ENCODE data around the gene CARNS1. TPM values are rescaled to one million over a fixed set of nuclear protein-coding genes. Genes with fewer than 3 reads are reported as not detected.

CARNS1 gene
- total and polyA plus RNA-seq, 12 donors: 0.10 to 0.80 (median 0.35) TPM; not detected in 1

DNA sequence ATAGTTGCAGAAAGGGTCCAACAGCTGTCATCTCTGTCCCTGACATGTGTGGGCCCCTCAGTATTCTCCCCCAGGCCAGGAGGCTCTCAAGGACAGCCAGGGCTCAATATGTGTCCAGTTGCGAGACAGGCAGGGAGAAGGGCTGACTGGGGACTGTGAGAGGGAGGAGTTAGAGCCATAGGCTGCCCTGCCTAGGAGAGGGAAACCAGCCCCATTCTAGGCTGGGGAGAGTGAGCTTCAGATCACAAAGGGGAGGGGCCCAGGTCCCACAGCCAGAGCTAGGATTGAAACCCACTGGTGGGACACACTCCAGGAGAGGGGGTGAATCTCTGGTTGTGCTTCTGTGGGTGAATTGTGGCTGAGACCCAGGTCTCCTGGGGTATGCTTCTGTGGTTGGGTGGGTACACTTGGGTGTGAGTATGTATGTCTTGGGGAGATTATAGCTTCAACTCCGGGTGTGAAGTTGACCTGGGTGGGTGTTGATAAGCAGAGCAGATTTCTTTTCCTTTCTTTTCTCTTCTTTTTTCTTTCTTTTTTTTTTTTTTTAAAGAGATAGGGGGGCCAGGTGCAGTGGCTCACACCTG lies 2.1 kb upstream of the CARNS1 start:
- H3K9me3 ChIP-seq (replicated peaks in 1 of 3): no peaks in the 10 kb centered on the region
- no peaks in the 10 kb centered on the region for H3K36me3 ChIP-seq (replicated peaks in 1 of 2)
- TF ChIP-seq, protein P1, sequence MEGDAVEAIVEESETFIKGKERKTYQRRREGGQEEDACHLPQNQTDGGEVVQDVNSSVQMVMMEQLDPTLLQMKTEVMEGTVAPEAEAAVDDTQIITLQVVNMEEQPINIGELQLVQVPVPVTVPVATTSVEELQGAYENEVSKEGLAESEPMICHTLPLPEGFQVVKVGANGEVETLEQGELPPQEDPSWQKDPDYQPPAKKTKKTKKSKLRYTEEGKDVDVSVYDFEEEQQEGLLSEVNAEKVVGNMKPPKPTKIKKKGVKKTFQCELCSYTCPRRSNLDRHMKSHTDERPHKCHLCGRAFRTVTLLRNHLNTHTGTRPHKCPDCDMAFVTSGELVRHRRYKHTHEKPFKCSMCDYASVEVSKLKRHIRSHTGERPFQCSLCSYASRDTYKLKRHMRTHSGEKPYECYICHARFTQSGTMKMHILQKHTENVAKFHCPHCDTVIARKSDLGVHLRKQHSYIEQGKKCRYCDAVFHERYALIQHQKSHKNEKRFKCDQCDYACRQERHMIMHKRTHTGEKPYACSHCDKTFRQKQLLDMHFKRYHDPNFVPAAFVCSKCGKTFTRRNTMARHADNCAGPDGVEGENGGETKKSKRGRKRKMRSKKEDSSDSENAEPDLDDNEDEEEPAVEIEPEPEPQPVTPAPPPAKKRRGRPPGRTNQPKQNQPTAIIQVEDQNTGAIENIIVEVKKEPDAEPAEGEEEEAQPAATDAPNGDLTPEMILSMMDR (IDR thresholded peaks at IDR 0.05): no peak
- TF ChIP-seq POLR2A (IDR thresholded peaks at IDR 0.05): no peak
- 41 to 76% (median 55%) methylated on average over 2 of the region's 2 CpGs for WGBS, 4 donors
- peaks cover 34% of the 10 kb centered on the region for H3K27me3 ChIP-seq
- DNase-seq: no peak
- H3K27ac ChIP-seq: no peak overlapping the region
- H3K4me3 ChIP-seq: no peak overlapping the region
- intact Hi-C loops (cut with DNase I): no loop called here
- H3K4me1 ChIP-seq (replicated peaks in 1 of 2): peaks cover 4 to 9% of the 10 kb centered on the region in 2 donors

DNA sequence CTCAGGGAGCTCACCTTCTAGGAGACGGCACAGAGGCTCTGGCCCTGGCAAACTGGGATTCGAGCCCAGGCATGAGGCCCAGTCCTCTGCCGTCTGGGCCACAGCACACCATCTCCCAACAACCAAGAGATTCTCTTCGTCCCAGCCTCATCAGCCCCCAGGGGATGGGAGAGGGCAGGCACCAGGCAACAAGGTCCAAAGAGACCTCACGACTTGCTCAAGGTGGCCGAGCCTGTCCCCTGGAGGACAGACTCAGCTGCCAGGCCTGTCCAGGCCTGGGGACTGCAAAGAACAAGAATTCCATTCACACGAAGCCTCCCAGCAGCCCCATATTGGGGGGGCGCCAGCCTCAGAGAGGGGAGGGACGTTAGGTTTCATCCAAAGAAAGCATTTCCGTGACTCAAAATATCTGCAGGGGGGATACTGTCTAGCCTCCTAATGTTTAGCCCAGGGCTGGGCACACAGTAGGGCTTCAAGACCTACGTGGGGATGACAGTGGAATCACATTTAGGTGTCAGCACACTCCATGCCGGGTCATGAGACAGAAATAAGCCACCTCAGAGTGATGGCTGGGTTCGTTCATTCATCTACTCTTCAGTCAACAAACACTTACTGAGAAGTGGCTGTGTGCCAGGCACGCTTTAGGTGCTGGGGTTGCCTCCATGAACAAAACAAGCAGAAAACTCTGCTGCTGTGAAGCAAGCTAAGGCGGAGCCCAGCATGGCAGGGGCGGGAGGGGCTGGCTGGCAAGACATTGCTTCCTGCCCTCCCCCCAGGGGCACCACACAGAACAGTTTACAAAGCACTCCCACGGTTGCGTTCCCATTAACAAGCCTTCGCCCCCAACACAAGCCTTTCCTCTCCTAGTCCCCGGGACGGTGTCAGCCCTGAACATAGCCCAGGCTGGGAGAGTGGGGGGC lies 1.2 kb downstream of the CARNS1 start:
- no peaks in the 10 kb centered on the region for H3K9me3 ChIP-seq (replicated peaks in 1 of 3)
- TF ChIP-seq, protein P1 (IDR thresholded peaks at IDR 0.05): no peak
- TF ChIP-seq POLR2A (IDR thresholded peaks at IDR 0.05): no peak
- H3K27me3 ChIP-seq: peaks cover 14% of the 10 kb centered on the region
- no peak overlapping the region for H3K27ac ChIP-seq
- H3K36me3 ChIP-seq (replicated peaks in 1 of 2): no peaks in the 10 kb centered on the region
- 64 to 80% (median 71%) methylated on average over 14 to 21 of the region's 21 CpGs for WGBS, 4 donors
- DNase-seq: no peak
- H3K4me3 ChIP-seq: no peak overlapping the region
- intact Hi-C loops (cut with DNase I): no loop called here
- peaks cover 10 to 16% of the 10 kb centered on the region in 2 donors for H3K4me1 ChIP-seq (replicated peaks in 1 of 2)

DNA sequence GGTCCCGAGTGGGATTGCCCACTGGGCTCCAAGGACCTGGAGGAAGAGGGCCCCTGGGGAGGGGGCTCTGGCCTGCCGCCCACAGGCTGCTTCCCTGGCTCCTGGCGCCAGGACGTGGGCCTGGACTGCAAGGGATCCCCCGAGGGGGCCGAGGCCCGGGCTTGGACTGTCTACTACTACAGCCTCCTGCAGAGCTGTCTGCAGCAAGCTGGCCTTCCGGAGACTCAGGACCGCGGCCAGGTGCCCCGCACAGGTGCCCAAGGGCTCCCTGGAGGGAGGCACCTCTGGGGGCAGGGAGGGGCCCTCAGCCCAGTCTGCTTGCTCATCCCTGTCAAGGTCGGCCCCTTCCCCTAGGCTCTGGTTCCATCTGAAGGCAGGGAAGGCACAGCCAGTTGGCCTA lies 1.9 kb downstream of the CARNS1 start:
- TF ChIP-seq POLR2A (IDR thresholded peaks at IDR 0.05): no peak
- TF ChIP-seq, protein P1 (IDR thresholded peaks at IDR 0.05): no peak
- no peak for DNase-seq
- Histone ChIP-seq H3K36me3 (replicated peaks in 1 of 2) (no peaks in the 10 kb centered on the region), H3K4me1 (replicated peaks in 1 of 2) (peaks cover 10 to 16% of the 10 kb centered on the region in 2 donors), H3K4me3 (no peak overlapping the region), H3K27me3 (peaks cover 13% of the 10 kb centered on the region), H3K9me3 (replicated peaks in 1 of 3) (no peaks in the 10 kb centered on the region), H3K27ac (no peak overlapping the region)
- intact Hi-C loops (cut with DNase I): no loop called here
- 89 to 97% (median 89%) methylated on average over 7 to 12 of the region's 12 CpGs; no CpG with 5 or more reads in 1 of the 4 donors for WGBS, 4 donors

DNA sequence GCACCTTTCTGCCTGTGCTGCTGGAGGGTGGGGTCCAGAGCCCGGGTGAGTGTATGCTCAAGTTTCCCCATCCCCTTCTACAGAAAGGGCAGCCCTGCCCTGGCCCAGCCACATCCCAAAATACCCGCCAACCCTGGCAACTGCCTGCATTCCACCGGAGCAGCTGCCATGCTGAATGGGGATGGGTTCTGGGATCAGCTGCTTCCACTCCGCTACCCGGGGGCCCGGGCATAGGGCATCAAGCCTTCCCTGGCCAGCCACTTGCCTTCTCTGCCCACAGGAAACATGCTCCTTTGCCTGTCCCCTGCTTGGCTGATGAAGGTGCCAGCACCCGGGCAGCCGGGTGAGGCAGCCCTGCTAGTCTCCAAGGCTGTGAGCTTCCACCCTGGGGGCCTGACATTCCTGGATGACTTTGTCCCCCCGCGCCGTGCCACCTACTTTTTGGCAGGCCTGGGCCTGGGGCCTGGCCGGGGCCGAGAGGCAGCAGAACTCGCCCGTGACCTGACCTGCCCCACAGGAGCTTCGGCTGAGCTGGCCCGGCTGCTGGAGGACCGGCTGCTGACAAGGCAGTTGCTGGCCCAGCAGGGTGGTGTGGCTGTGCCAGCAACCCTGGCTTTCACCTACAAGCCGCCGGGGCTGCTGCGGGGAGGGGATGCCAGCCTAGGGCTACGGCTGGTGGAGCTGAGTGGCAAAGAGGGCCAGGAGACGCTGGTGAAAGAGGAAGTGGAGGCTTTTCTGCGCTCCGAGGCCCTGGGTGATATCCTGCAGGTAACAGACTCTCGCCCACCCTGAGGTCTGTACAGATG lies 3.2 kb downstream of the CARNS1 start:
- no peak overlapping the region for H3K27ac ChIP-seq
- H3K4me3 ChIP-seq: no peak overlapping the region
- H3K36me3 ChIP-seq (replicated peaks in 1 of 2): no peaks in the 10 kb centered on the region
- H3K9me3 ChIP-seq (replicated peaks in 1 of 3): no peaks in the 10 kb centered on the region
- TF ChIP-seq, protein P1 (IDR thresholded peaks at IDR 0.05): no peak
- peaks cover 10 to 12% of the 10 kb centered on the region in 2 donors for H3K4me1 ChIP-seq (replicated peaks in 1 of 2)
- 78 to 88% (median 82%) methylated on average over 12 to 26 of the region's 26 CpGs for WGBS, 4 donors
- intact Hi-C loops (cut with DNase I): no loop called here
- no peak for DNase-seq
- peaks cover 3% of the 10 kb centered on the region for H3K27me3 ChIP-seq
